Breast epithelium (tissue), 3 donors: ENCODE data around the gene RSPO3.

Experiments used
- CTCF ChIP-seq, 3 donors: fragments of 450-650 bp; IDR thresholded peaks; one replicate each; pipeline ENCODE4 v1.5.1; 2016 to 2017; ENCODE audit warnings: antibody characterized with exemption in 3 of 3, mild to moderate bottlenecking in 3 of 3, moderate library complexity in 3 of 3
- POLR2AphosphoS5 ChIP-seq, 3 donors: sonication (generic); formaldehyde crosslinking; IDR thresholded peaks; one replicate each; pipeline ENCODE4 v1.6.1; 2017; ENCODE audit warnings: antibody characterized with exemption in 3 of 3

DNA sequence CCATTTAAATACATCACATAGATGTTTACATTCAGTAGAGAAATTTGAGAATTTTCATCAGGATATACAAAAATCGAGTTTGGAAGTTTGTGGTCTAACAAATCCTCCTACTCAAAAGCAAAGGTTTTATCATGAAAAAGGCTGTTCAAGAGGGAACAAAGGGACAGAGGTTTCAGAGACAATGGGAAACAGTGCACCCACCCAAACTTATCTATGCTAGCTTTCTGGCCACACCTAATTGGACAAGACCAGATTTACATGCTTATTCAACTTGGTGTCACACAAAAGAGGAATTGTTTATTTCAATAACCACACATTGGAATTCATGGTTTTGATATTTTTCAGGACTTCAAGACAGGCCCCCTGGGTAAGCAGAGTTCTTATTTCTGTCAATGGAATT lies 28.4 kb upstream of the RSPO3 start:
- TF ChIP-seq CTCF (IDR thresholded peaks at IDR 0.05), result no peak
- no peak for TF ChIP-seq POLR2AphosphoS5 (IDR thresholded peaks at IDR 0.05)
